NCI-H128 (cell line): ENCODE measurements around the gene ANKRD39.
"Not testable (repeated sequence)": the region's sequence is repeated elsewhere in the genome, so short reads cannot be mapped to it uniquely, and the experiment has no call there.

Experiments
- DNase-seq: peaks from one replicate; lab custom pipeline; 2025; ENCODE audit not compliant: unreplicated experiment; lab: John Stamatoyannopoulos, UW

ANKRD39 gene

DNA sequence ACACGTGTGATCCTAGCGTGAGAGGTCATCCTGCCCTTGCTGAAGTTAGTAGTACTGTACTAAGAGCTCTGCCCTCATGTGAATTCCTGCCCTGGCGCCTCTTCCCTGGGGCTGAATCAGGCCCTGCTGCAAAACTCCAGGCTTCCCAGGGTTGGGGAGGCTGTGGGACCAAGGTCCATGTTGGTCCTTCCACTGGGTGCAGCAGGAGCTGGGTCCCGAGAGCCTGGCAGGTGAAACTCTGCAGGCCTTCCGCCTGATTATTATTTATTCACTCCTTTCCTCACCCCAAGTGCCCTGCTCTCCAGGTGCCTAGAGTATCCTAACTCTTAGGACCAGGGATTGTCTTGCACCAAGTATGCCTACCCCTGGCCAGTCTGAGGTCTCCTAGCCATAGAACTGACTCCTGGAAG, 47.0 kb downstream of the ANKRD39 start:
- DNase-seq = no peak

DNA sequence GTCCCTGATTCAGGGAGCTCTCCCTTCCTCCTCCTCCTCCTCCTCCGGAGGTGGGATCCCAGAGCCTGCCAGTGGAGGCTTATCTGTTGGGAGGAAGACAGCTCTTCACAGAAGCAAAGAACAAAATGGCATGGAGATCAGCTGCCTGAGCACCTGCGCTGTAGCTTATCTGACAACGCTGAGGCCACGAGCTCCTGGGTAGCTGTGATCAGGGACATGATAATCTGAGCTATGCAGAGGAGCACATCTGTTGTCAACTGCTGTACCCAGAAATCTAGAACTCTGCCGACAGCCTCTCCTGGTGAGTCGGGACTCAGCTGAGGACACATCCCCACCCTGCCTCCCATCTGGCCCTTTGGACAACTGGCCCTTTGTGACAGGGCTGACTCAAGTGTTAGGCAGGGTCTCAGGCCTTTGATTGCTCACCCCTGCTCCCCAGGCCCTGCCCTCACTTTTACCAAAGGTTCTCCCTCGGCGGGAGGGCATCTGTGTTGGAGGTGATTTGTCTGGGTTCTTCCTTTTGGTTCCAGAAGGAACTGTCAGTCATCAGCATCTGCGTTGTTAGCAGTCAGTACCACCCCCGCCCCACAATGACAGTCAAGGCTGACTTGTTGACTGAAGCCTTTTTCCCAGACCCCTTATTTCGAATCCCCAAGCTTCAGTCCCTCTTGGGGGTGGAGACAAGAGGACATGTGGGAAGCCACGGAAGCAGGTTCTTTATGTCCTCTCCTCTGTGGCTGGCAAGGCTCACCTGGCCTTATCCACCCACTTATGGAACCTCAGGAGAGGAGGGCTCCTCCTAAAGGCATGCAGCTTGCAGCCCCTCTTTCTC, 47.6 kb downstream of the ANKRD39 start:
- DNase-seq = no peak

DNA sequence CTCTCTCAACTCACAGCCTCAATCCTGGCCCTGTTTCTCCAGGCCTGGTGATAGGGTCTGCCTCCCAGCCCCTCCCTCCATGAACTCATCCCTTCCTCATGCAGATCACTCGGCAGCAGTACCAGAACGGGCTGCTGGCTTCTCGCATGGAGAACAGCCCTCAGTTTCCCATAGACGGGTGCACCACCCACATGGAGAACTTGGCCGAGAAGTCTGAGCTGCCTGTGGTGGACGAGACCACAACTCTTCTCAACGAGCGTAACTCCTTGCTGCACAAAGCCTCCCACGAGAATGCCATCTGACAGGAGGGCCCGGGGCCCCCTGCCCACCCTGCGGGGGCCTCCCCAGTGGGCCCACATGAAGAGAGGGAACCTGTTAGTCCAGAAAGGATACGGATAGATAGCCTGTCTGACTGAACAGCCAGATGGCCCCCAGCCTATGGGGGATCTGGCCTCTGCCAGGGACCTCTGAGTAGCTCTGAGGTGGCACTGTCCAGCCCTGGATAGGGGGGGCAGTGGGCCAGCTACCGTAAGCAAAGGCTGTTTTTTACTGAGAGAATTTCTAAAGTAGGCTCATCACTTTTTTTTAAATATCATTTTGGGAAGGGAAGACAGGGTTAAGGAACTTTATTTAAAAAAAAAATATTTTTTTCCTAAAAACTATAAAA, 48.5 kb downstream of the ANKRD39 start:
- no peak for DNase-seq

DNA sequence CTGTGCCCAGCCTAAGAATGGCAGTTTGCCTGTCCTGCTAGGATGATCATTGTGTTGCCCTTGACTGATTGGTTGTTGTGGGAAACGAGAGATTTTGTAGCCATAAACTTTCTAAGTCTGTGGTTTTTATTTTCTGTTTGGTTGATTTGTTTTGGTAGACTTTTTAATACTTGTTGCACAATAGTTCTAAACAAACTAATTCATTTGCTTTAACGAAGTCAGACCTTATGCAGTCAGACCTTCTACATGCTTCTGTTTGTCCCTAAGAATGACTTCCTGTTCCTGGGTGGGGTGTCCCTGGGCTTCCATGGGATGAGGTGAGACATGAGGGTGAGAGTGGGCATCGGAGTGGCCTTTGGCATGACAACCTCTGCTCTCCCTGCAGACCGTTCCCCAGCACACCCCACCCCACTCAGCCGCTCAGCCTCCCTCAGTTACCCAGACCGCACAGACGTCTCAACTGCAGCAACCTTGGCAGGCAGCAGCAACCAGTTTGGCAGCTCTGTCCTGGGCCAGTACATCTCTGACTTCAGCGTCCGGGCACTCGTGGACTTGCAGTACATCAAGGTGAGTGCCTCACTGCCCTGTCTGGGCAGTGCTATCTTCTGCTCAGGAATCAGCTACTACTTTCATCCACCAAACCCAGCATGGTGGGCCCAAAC, 49.5 kb downstream of the ANKRD39 start:
- no peak for DNase-seq

DNA sequence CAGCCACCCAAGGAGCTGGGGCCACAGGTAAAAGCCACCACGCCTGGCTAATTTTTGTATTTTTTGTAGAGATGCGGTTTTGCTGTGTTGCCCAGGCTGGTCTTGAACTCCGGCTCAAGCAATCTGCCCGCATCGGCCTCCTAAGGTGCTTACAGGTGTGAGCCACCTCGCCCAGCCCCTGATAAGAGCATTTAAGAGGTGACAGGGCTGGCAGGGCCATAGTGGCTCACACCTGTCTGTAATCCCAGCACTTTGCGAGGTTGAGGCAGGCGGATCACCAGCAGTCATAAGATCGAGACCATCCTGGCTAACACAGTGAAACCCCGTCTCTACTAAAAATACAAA, 50.7 kb downstream of the ANKRD39 start:
- DNase-seq = no peak

DNA sequence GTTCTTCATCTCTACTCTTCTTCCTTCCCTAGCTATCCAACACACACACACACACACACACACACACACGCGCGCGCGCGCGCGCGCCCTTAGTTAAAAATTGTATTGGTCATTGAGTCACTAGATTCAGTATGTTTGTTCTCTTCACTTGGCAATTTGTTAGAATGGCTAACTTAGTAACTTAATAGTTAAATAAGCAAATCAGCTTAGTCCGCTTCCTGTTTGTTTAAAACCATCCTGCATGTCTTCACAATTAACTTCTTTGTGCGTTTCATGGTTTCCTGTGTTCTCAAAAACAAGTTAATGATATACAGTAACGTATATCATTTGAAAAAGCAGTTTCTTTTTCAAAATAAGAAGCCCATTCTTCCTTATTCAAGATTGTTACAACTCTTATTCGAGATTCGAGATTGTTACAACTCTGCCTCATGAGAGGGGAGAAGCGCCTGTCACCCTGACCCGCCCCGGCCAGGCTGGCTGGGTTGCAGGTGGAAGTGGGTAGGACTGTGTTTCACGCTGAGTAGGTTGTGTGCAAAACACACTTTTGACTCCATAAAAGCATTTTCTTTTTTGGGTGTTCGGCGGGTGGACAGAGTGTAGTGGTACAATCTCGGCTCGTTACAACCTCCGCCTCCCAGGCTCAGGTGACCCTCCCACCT, 51.2 kb downstream of the ANKRD39 start:
- no peak for DNase-seq

DNA sequence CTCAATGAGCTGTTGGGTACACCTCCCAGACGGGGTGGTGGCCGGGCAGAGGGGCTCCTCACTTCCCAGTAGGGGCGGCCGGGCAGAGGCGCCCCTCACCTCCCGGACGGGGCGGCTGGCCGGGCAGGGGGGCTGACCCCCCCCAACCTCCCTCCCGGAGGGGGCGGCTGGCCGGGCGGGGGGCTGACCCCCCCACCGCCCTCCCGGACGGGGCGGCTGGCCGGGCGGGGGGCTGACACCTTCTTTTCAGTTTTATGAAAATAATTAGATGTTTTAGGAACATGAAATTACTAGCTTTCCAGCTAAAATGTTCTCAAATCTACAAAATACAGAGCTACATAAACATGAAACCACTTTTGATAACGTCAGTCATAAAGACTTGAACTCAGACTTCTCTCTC, 51.9 kb downstream of the ANKRD39 start:
- DNase-seq = not testable (repeated sequence)

DNA sequence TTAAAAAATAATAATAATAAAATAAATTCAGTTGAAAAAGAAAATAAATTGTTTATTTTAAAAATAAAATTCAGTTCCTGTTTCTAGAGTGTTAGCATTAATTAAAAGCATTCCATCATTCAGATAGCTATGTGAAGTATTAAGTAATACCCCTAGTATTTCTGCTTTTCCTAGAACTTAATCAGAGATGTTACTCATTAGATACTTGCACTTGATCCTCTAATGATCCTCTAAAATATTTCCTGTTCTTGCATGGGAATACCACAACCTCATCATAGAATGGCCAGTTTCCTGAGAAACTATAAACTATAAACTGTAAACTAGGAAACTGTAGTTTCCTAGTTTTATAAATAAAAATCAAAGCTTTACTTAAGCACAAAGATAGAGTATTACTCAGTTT, 52.8 kb downstream of the ANKRD39 start:
- DNase-seq = no peak

DNA sequence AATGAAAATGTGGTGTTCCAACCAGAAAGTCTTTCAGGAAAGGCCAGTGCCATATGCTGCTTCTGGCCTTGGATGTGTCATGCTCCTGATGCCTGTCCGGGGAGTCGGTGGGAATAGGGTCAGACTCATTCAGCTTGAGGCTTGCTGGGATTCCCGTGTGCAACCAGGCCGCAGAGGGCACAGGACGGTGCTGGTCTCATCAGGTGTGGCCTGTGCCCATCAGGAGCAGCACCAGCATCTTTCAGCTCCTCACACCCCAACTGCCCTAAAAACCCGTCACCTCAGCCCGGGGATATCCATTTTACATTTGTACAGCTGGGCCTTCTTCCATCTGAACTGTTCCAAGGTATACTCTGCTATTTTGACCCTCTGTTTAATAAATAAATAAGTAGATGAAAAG, 55.1 kb downstream of the ANKRD39 start:
- no peak for DNase-seq

DNA sequence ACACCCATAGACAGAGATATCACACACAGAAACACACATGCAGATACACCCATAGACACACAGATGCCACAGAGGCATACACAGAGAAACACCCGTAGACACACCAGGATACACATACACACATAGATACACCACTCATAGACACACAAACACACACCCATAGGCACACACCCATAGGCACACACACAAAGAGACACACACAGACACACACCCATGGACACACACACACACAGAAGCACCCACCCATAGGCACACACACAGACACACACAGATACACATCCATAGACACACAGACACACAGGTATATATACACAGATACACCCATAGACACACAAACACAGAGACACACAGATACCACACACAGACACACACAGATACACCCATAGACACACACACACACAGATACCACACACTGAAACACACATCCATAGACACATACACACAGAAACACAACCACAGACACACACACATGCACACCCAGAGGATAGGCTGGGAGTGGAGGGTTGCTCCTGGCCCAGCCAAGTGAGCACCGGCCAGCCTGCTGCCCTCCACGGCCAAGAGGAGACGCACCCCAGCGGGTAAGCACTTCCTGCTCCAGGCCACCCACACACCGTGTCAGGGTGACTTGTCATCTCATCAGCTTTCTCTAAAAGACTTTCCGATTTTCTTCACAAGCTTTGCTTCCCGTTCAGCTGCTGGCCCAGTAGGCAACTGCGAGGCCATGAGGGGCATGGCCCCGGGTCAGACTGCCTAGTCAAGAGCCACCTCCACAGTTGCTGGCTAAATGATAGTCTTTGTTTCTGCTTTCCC, 55.8 kb downstream of the ANKRD39 start:
- DNase-seq = no peak

DNA sequence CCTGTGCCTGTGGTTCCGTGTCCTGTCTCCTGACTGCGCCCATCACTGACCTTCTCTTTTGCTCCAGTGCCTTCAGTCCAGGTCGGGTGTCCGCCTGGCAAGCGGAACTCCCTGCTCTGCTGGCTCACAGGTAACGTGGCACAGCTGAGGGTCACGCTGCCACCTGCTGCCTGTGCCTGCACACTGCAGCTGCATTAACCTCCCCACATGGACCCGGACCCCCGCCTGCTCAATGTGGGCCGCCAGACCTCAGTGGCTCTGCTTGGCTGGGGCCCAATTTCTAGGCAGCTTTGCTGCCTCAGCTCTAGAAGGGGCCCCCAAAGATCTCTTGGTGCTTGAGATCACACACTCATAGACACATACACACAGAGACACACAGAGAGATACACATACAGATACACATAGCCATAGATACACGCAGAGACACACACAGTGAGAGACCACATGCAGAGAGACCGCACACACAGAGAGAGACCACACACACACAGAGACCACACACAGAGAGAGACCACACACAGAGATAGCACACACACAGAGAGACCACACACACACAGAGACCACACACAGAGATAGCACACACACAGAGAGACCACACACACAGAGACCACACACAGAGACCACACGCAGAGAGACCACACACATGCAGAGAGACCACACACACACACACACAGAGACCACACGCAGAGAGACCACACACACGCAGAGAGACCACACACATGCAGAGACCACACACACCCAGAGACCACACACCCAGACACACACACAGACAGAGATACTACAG, 56.6 kb downstream of the ANKRD39 start:
- DNase-seq = peak; percentile 25

DNA sequence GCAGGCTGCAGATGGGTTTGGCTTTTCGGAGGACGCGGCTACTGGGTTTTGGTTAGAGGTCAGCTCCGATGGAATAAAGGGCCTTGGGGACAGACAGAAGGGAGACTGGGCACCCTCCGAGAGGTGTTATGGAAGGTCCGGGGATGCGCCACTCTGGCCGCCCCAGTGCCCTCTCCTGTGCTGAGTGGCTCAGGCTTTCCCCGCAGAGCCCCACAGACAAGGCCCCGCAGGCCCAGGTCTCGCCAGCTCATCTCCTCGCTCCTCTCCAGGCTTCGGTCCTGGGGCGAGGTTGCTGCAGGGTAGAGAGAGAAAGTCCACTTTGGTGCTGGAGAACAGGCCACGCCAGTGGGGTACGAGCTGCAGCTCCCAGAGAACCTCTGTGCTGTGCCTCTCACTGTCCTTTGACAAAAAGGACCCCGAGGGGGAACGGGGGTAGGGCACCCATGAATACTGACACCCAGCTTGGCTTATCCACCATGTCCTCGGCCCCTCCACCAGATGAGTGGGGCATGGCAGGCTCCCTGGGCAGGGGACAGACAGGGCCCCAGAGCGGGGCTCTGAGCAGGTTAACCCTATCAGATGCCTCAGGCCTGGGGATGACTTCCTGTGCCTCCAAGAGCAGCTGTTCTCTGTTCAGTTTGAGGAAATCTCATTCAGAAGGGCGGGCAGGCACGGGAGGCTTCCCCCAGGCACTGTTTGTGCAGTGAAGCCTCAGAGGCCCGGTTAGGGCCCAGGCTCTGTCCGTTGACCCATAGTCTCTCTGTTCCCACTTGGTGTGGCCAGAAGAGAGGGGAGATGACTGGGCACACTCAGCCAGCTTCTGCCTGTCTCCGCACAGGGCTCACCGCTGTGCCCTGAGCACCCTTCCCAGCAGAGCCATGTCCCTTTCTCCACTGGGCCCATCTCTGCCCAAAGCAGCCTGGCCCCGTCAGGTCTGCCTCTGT, 57.5 kb downstream of the ANKRD39 start:
- no peak for DNase-seq

DNA sequence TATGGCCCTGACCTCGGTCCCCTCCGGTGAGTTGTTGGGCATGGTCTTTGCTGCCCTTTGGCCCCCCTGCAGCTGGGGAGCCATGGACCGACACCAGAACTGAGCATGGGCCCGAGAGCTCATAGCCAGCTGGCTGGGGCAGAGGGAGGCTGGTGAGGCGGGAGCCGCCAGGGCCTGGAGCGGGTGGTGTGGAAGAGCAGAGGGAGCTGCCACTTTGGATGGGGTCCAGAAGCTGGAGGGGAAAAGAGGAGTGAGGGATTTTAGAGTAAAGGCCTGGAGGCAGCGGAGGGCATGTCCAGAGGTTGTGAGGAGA, 58.2 kb downstream of the ANKRD39 start:
- DNase-seq = no peak

DNA sequence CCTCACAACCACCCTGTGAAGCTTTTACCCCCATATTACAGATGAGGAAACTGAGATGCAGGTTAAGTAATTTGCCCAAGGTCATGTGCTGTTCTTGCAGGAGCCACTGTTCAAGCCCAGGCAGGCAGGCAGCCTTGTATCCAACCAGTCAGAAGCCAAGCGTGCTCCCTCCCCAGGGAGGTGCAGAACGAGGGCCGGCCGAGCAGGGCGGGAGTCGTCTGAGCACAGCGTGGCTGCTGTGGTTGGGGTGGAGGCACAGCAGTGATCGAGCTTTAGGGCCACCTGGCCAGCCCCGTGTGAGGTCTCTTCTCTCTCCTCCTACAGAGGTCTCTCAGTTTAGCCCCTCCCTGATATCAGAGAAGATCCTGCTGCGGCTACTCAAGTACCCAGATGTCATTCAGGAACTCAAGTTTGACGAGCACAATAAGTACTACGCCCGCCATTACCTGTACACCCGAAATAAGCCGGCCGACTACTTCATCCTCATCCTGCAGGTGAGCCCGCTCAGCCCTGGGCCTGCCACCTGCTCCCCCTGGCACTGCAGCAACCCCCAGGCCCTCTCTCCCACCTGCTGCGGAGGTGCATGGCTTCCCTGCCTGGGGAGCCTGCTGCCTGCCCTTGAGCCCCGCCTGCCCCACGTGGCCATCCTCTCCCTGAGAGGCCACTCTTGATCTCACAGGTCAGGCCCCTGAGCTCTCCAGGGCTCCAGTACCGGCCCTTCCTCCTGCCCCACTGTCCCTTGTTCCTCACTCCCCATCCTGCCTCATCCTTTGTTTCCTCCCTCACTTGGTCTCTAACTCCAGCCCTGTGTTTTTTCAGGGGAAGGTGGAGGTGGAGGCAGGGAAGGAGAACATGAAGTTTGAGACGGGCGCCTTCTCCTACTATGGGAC, 58.8 kb downstream of the ANKRD39 start:
- DNase-seq = no peak
